Activated naive CD4-positive, alpha-beta T cell treated with anti-CD3 and anti-CD28 coated beads, Interleukin-2, amount 50 U/mL, for 24 hours (primary cell): ENCODE data around the gene ECE1.

Experiments used
- H3K27ac Mint-ChIP-seq: one replicate; pipeline ENCODE4 v1.8.0; 2021; ENCODE audit warnings: mild to moderate bottlenecking, mixed read lengths
- H3K27me3 Mint-ChIP-seq: one replicate; pipeline ENCODE4 v1.8.0; 2021; ENCODE audit warnings: mixed read lengths
- H3K36me3 Mint-ChIP-seq: one replicate; pipeline ENCODE4 v1.8.0; 2021; ENCODE audit warnings: mixed read lengths
- H3K4me1 Mint-ChIP-seq: one replicate; pipeline ENCODE4 v1.8.0; 2021; ENCODE audit warnings: mixed read lengths
- H3K4me3 Mint-ChIP-seq: one replicate; pipeline ENCODE4 v1.8.0; 2021; ENCODE audit warnings: mild to moderate bottlenecking, mixed read lengths
- H3K9me3 Mint-ChIP-seq: one replicate; pipeline ENCODE4 v1.8.0; 2021; ENCODE audit warnings: mixed read lengths

Gene ECE1

GRCh38 chr1:21318057-21318713 lies 27.9 kb upstream of the ECE1 start:
- no peak overlapping the region for H3K4me3 Mint-ChIP-seq
- H3K36me3 Mint-ChIP-seq: peaks cover 3% of the 10 kb centered on the region
- H3K9me3 Mint-ChIP-seq: no peaks in the 10 kb centered on the region
- no peaks in the 10 kb centered on the region for H3K27me3 Mint-ChIP-seq
- H3K27ac Mint-ChIP-seq: peak overlapping the region; percentile 23
- H3K4me1 Mint-ChIP-seq: peaks cover 65% of the 10 kb centered on the region

- H3K27ac Mint-ChIP-seq: no peak overlapping the region
- H3K4me3 Mint-ChIP-seq: no peak overlapping the region
- no peaks in the 10 kb centered on the region for H3K27me3 Mint-ChIP-seq
- H3K36me3 Mint-ChIP-seq: peaks cover 3% of the 10 kb centered on the region
- no peaks in the 10 kb centered on the region for H3K9me3 Mint-ChIP-seq
- peaks cover 65% of the 10 kb centered on the region for H3K4me1 Mint-ChIP-seq
These were observed 27.4 kb upstream of the ECE1 start for GRCh38 chr1:21317690-21318043.

GRCh38 chr1:21317035-21317689 lies 26.9 kb upstream of the ECE1 start:
- H3K36me3 Mint-ChIP-seq: peaks cover 3% of the 10 kb centered on the region
- no peak overlapping the region for H3K4me3 Mint-ChIP-seq
- peaks cover 62% of the 10 kb centered on the region for H3K4me1 Mint-ChIP-seq
- no peaks in the 10 kb centered on the region for H3K27me3 Mint-ChIP-seq
- H3K9me3 Mint-ChIP-seq: no peaks in the 10 kb centered on the region
- H3K27ac Mint-ChIP-seq: no peak overlapping the region

GRCh38 chr1:21314743-21315396 lies 24.6 kb upstream of the ECE1 start:
- H3K27ac Mint-ChIP-seq: peak overlapping the region; percentile 19
- no peaks in the 10 kb centered on the region for H3K27me3 Mint-ChIP-seq
- H3K36me3 Mint-ChIP-seq: peaks cover 6% of the 10 kb centered on the region
- H3K9me3 Mint-ChIP-seq: no peaks in the 10 kb centered on the region
- H3K4me3 Mint-ChIP-seq: no peak overlapping the region
- H3K4me1 Mint-ChIP-seq: peaks cover 61% of the 10 kb centered on the region

- Mint-ChIP-seq H3K4me3 (no peak overlapping the region), H3K27me3 (no peaks in the 10 kb centered on the region), H3K9me3 (no peaks in the 10 kb centered on the region), H3K36me3 (peaks cover 6% of the 10 kb centered on the region), H3K4me1 (peaks cover 60% of the 10 kb centered on the region), H3K27ac (no peak overlapping the region)
These were observed 23.8 kb upstream of the ECE1 start for GRCh38 chr1:21313886-21314721.

- H3K27ac Mint-ChIP-seq: peak overlapping the region; percentile 35
- H3K9me3 Mint-ChIP-seq: no peaks in the 10 kb centered on the region
- peaks cover 6% of the 10 kb centered on the region for H3K36me3 Mint-ChIP-seq
- H3K4me1 Mint-ChIP-seq: peaks cover 66% of the 10 kb centered on the region
- no peaks in the 10 kb centered on the region for H3K27me3 Mint-ChIP-seq
- no peak overlapping the region for H3K4me3 Mint-ChIP-seq
These were observed 23.1 kb upstream of the ECE1 start for GRCh38 chr1:21313203-21313885.

GRCh38 chr1:21312407-21312992 lies 22.2 kb upstream of the ECE1 start:
- H3K4me1 Mint-ChIP-seq: peaks cover 71% of the 10 kb centered on the region

GRCh38 chr1:21311016-21311415 lies 20.8 kb upstream of the ECE1 start:
- Mint-ChIP-seq H3K36me3 (peaks cover 6% of the 10 kb centered on the region), H3K4me3 (no peak overlapping the region), H3K9me3 (no peaks in the 10 kb centered on the region), H3K27me3 (no peaks in the 10 kb centered on the region), H3K27ac (peak overlapping the region; percentile 35), H3K4me1 (peaks cover 71% of the 10 kb centered on the region)

More at GRCh38 chr1:21312407-21312992, 22.2 kb upstream of the ECE1 start:
- Mint-ChIP-seq H3K9me3 (no peaks in the 10 kb centered on the region), H3K27ac (no peak overlapping the region), H3K36me3 (peaks cover 6% of the 10 kb centered on the region), H3K4me3 (no peak overlapping the region), H3K27me3 (no peaks in the 10 kb centered on the region)

GRCh38 chr1:21308847-21309652 lies 18.8 kb upstream of the ECE1 start:
- Mint-ChIP-seq H3K4me1 (peaks cover 76% of the 10 kb centered on the region), H3K27me3 (no peaks in the 10 kb centered on the region), H3K27ac (peak overlapping the region; percentile 23), H3K4me3 (no peak overlapping the region), H3K9me3 (no peaks in the 10 kb centered on the region), H3K36me3 (peaks cover 4% of the 10 kb centered on the region)

- Mint-ChIP-seq H3K4me1 (peaks cover 74% of the 10 kb centered on the region), H3K27ac (peak overlapping the region; percentile 65), H3K4me3 (peak overlapping the region; percentile 30)
These were observed 18.1 kb upstream of the ECE1 start for GRCh38 chr1:21308330-21308729.

GRCh38 chr1:21307663-21308305 lies 17.5 kb upstream of the ECE1 start:
- H3K4me1 Mint-ChIP-seq: peaks cover 74% of the 10 kb centered on the region
- no peaks in the 10 kb centered on the region for H3K9me3 Mint-ChIP-seq
- H3K27ac Mint-ChIP-seq: peak overlapping the region; percentile 65
- peak overlapping the region; percentile 30 for H3K4me3 Mint-ChIP-seq
- H3K36me3 Mint-ChIP-seq: peaks cover 4% of the 10 kb centered on the region
- no peaks in the 10 kb centered on the region for H3K27me3 Mint-ChIP-seq

More at GRCh38 chr1:21308330-21308729, 18.1 kb upstream of the ECE1 start:
- no peaks in the 10 kb centered on the region for H3K9me3 Mint-ChIP-seq
- no peaks in the 10 kb centered on the region for H3K27me3 Mint-ChIP-seq
- H3K36me3 Mint-ChIP-seq: peaks cover 4% of the 10 kb centered on the region

- Mint-ChIP-seq H3K4me3 (peak overlapping the region; percentile 15), H3K4me1 (peaks cover 75% of the 10 kb centered on the region)
These were observed 16.9 kb upstream of the ECE1 start for GRCh38 chr1:21307210-21307609.

GRCh38 chr1:21305900-21306189 lies 15.6 kb upstream of the ECE1 start:
- Mint-ChIP-seq H3K27me3 (no peaks in the 10 kb centered on the region), H3K9me3 (no peaks in the 10 kb centered on the region), H3K36me3 (peaks cover 3% of the 10 kb centered on the region), H3K27ac (no peak overlapping the region), H3K4me1 (peaks cover 74% of the 10 kb centered on the region), H3K4me3 (no peak overlapping the region)

More at GRCh38 chr1:21307210-21307609, 16.9 kb upstream of the ECE1 start:
- Mint-ChIP-seq H3K36me3 (peaks cover 4% of the 10 kb centered on the region), H3K9me3 (no peaks in the 10 kb centered on the region), H3K27ac (peak overlapping the region; percentile 81), H3K27me3 (no peaks in the 10 kb centered on the region)
